WTC11 (cell line): ENCODE measurements around the gene MPDZ. TPM values are rescaled to one million over a fixed set of nuclear protein-coding genes. Genes with fewer than 3 reads are reported as not detected.

ENCODE experiments used
- ATAC-seq: fragments of 200-7000 bp; cut with Tn5 transposase; 2 replicates; pipeline ENCODE4 v1.10.0; 2021; ENCODE audit warnings: mild to moderate bottlenecking, moderate library complexity
- CTCF ChIA-PET: fragments of 300-600 bp; sonication (Branson Sonifier 250); formaldehyde crosslinking; loops from one replicate; lab custom pipeline; 2021; ENCODE audit warnings: antibody characterized with exemption; lab: Charles Lee
- POLR2A ChIA-PET: fragments of 350-600 bp; sonication (Branson Sonifier 250); formaldehyde crosslinking; loops from one replicate; lab custom pipeline; 2021; ENCODE audit warnings: antibody characterized with exemption; lab: Charles Lee
- DNase-seq: peaks from one replicate; pipeline ENCODE4 v3.0.0; 2021; ENCODE audit warnings: low spot score
- H3K27ac Mint-ChIP-seq: 2 replicates; pipeline ENCODE4 v1.8.0; 2021; ENCODE audit warnings: mixed read lengths
- H3K27me3 Mint-ChIP-seq: 2 replicates; pipeline ENCODE4 v1.8.0; 2021; ENCODE audit warnings: low read depth, mild to moderate bottlenecking, moderate library complexity, mixed read lengths
- H3K36me3 Mint-ChIP-seq: 2 replicates; pipeline ENCODE4 v1.8.0; 2021; ENCODE audit warnings: mixed read lengths
- H3K4me1 Mint-ChIP-seq: 2 replicates; pipeline ENCODE4 v1.8.0; 2022; ENCODE audit warnings: mixed read lengths
- H3K4me3 Mint-ChIP-seq: 2 replicates; pipeline ENCODE4 v1.8.0; 2021; ENCODE audit warnings: mild to moderate bottlenecking, moderate library complexity, mixed read lengths
- H3K9me3 Mint-ChIP-seq: 2 replicates; pipeline ENCODE4 v1.8.0; 2021; ENCODE audit warnings: mixed read lengths
- CBFB ChIP-seq: sonication (generic); formaldehyde crosslinking; IDR thresholded peaks from 2 replicates; pipeline ENCODE4 v1.8.1; 2022; ENCODE audit warnings: mild to moderate bottlenecking, low read depth, missing genetic modification reagents
- CREB1 ChIP-seq: sonication (generic); formaldehyde crosslinking; IDR thresholded peaks from 2 replicates; pipeline ENCODE4 v1.8.0; 2023; ENCODE audit warnings: mild to moderate bottlenecking, missing genetic modification reagents
- ELF4 ChIP-seq: sonication (generic); formaldehyde crosslinking; IDR thresholded peaks from 2 replicates; pipeline ENCODE4 v1.8.1; 2022; ENCODE audit warnings: low read depth, mild to moderate bottlenecking, moderate library complexity, missing genetic modification reagents
- ETV6 ChIP-seq: sonication (generic); formaldehyde crosslinking; IDR thresholded peaks from 2 replicates; pipeline ENCODE4 v1.8.1; 2022; ENCODE audit warnings: mild to moderate bottlenecking, missing genetic modification reagents
- GTF2I ChIP-seq: fragments of 250-450 bp; sonication (Bioruptor Pico); conservative IDR thresholded peaks from 2 replicates; pipeline ENCODE4 v1.4.0; 2021; ENCODE audit warnings: mild to moderate bottlenecking
- JUN ChIP-seq: sonication (generic); formaldehyde crosslinking; IDR thresholded peaks from 2 replicates; pipeline ENCODE4 v1.8.0; 2023; ENCODE audit warnings: mild to moderate bottlenecking, missing genetic modification reagents
- KAT7 ChIP-seq: sonication (generic); formaldehyde crosslinking; IDR thresholded peaks from 2 replicates; pipeline ENCODE4 v1.8.1; 2023; ENCODE audit warnings: missing genetic modification reagents, mild to moderate bottlenecking, borderline replicate concordance
- NFE2L1 ChIP-seq: sonication (generic); formaldehyde crosslinking; IDR thresholded peaks from 2 replicates; pipeline ENCODE4 v1.8.1; 2023; ENCODE audit warnings: missing genetic modification reagents
- OVOL2 ChIP-seq: fragments of 250-450 bp; sonication (Bioruptor Pico); IDR thresholded peaks from 2 replicates; pipeline ENCODE4 v1.9.0; 2021; ENCODE audit warnings: mild to moderate bottlenecking, borderline replicate concordance
- PRRX2 ChIP-seq: fragments of 250-450 bp; sonication (Bioruptor Pico); IDR thresholded peaks from 2 replicates; pipeline ENCODE4 v1.8.0; 2021; ENCODE audit warnings: mild to moderate bottlenecking
- RELA ChIP-seq: sonication (generic); formaldehyde crosslinking; IDR thresholded peaks from 2 replicates; pipeline ENCODE4 v1.8.1; 2022; ENCODE audit warnings: missing genetic modification reagents, mild to moderate bottlenecking, borderline replicate concordance
- SP1 ChIP-seq: sonication (generic); formaldehyde crosslinking; conservative IDR thresholded peaks from 2 replicates; pipeline ENCODE4 v1.8.1; 2022; ENCODE audit warnings: missing genetic modification reagents
- TEAD4 ChIP-seq: sonication (generic); formaldehyde crosslinking; IDR thresholded peaks from 2 replicates; pipeline ENCODE4 v1.8.0; 2022; ENCODE audit warnings: mild to moderate bottlenecking, missing genetic modification reagents
- ZNF121 ChIP-seq: sonication (generic); formaldehyde crosslinking; IDR thresholded peaks from 2 replicates; pipeline ENCODE4 v1.8.0; 2023; ENCODE audit warnings: missing genetic modification reagents
- ZNF263 ChIP-seq: sonication (generic); formaldehyde crosslinking; IDR thresholded peaks from 2 replicates; pipeline ENCODE4 v1.8.1; 2022; ENCODE audit warnings: low read depth, mild to moderate bottlenecking, moderate library complexity, missing genetic modification reagents
- ZNF396 ChIP-seq: fragments of 250-450 bp; sonication (Bioruptor Pico); IDR thresholded peaks from 2 replicates; pipeline ENCODE4 v1.8.0; 2021; ENCODE audit warnings: mild to moderate bottlenecking, moderate library complexity, borderline replicate concordance
- ZNF423 ChIP-seq: fragments of 250-450 bp; sonication (Bioruptor Pico); IDR thresholded peaks from 2 replicates; pipeline ENCODE4 v2.1.2; 2022; ENCODE audit warnings: mild to moderate bottlenecking, moderate library complexity
- total RNA-seq: library from RNA; stranded (reverse); gene quantifications from 3 replicates; pipeline ENCODE4 v1.2.3, GENCODE V29; 2021
- TF ChIP-seq, protein P1 (sequence below): fragments of 250-450 bp; sonication (Bioruptor Pico); IDR thresholded peaks from 2 replicates; pipeline ENCODE4 v1.9.0; 2021; ENCODE audit warnings: moderate library complexity, mild to moderate bottlenecking, inconsistent platforms, borderline replicate concordance
- TF ChIP-seq, protein P2 (sequence below): sonication (generic); formaldehyde crosslinking; IDR thresholded peaks from 2 replicates; pipeline ENCODE4 v1.8.0; 2022; ENCODE audit warnings: mild to moderate bottlenecking, missing genetic modification reagents
- TF ChIP-seq, protein P3 (sequence below): fragments of 250-450 bp; sonication (Bioruptor Pico); IDR thresholded peaks from 2 replicates; pipeline ENCODE4 v1.9.0; 2021; ENCODE audit warnings: mild to moderate bottlenecking
- TF ChIP-seq, protein P4 (sequence below): fragments of 250-450 bp; sonication (Bioruptor Pico); IDR thresholded peaks from 2 replicates; pipeline ENCODE4 v2.1.2; 2022; ENCODE audit warnings: mild to moderate bottlenecking, moderate library complexity
- TF ChIP-seq, protein P5 (sequence below): sonication (generic); formaldehyde crosslinking; IDR thresholded peaks from 2 replicates; pipeline ENCODE4 v1.8.1; 2023; ENCODE audit warnings: mild to moderate bottlenecking, missing genetic modification reagents, borderline replicate concordance
- TF ChIP-seq, protein P6 (sequence below): sonication (generic); formaldehyde crosslinking; IDR thresholded peaks from 2 replicates; pipeline ENCODE4 v1.8.0; 2022; ENCODE audit warnings: mild to moderate bottlenecking, missing genetic modification reagents

MPDZ gene
- total RNA-seq, 1 experiment from 2014 or later: 38.5 TPM

DNA sequence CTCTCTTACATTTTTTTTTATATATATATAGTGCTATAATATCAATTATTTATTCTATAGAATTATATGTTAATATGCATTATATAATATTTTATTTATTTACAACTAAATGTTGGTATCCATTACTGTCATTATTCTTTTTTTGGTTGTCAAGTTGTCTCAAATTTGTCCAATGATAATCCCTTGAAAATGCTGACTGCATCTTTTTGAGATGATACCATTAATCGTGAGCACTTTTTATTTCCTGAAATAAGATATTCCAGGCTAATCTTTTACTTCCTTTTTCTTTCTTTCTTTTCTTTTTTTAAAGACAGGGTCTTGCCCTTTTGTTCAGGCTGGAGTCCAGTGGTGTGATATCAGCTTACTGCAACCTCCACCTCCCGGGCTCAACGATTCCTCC is 12.7 kb upstream of the MPDZ start (continued):
- TF ChIP-seq, protein P1, sequence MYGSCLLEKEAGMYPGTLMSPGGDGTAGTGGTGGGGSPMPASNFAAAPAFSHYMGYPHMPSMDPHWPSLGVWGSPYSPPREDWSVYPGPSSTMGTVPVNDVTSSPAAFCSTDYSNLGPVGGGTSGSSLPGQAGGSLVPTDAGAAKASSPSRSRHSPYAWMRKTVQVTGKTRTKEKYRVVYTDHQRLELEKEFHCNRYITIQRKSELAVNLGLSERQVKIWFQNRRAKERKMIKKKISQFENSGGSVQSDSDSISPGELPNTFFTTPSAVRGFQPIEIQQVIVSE (CRISPR knock-in tag): no peak
- TF ChIP-seq ZNF263 (CRISPR knock-in tag) (no peak), CBFB (no peak), ZNF121 (no peak), ZNF396 (CRISPR knock-in tag) (no peak), OVOL2 (CRISPR knock-in tag) (no peak), ELF4 (CRISPR knock-in tag) (no peak), GTF2I (CRISPR knock-in tag) (no peak), CREB1 (CRISPR knock-in tag) (no peak), NFE2L1 (no peak)
- TF ChIP-seq, protein P2, sequence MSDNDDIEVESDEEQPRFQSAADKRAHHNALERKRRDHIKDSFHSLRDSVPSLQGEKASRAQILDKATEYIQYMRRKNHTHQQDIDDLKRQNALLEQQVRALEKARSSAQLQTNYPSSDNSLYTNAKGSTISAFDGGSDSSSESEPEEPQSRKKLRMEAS (CRISPR knock-in tag): no peak
- TF ChIP-seq, protein P3, sequence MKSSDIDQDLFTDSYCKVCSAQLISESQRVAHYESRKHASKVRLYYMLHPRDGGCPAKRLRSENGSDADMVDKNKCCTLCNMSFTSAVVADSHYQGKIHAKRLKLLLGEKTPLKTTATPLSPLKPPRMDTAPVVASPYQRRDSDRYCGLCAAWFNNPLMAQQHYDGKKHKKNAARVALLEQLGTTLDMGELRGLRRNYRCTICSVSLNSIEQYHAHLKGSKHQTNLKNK (CRISPR knock-in tag): no peak
- TF ChIP-seq, protein P4, sequence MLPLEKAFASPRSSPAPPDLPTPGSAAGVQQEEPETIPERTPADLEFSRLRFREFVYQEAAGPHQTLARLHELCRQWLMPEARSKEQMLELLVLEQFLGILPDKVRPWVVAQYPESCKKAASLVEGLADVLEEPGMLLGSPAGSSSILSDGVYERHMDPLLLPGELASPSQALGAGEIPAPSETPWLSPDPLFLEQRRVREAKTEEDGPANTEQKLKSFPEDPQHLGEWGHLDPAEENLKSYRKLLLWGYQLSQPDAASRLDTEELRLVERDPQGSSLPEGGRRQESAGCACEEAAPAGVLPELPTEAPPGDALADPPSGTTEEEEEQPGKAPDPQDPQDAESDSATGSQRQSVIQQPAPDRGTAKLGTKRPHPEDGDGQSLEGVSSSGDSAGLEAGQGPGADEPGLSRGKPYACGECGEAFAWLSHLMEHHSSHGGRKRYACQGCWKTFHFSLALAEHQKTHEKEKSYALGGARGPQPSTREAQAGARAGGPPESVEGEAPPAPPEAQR (CRISPR knock-in tag): no peak
- TF ChIP-seq, protein P5, sequence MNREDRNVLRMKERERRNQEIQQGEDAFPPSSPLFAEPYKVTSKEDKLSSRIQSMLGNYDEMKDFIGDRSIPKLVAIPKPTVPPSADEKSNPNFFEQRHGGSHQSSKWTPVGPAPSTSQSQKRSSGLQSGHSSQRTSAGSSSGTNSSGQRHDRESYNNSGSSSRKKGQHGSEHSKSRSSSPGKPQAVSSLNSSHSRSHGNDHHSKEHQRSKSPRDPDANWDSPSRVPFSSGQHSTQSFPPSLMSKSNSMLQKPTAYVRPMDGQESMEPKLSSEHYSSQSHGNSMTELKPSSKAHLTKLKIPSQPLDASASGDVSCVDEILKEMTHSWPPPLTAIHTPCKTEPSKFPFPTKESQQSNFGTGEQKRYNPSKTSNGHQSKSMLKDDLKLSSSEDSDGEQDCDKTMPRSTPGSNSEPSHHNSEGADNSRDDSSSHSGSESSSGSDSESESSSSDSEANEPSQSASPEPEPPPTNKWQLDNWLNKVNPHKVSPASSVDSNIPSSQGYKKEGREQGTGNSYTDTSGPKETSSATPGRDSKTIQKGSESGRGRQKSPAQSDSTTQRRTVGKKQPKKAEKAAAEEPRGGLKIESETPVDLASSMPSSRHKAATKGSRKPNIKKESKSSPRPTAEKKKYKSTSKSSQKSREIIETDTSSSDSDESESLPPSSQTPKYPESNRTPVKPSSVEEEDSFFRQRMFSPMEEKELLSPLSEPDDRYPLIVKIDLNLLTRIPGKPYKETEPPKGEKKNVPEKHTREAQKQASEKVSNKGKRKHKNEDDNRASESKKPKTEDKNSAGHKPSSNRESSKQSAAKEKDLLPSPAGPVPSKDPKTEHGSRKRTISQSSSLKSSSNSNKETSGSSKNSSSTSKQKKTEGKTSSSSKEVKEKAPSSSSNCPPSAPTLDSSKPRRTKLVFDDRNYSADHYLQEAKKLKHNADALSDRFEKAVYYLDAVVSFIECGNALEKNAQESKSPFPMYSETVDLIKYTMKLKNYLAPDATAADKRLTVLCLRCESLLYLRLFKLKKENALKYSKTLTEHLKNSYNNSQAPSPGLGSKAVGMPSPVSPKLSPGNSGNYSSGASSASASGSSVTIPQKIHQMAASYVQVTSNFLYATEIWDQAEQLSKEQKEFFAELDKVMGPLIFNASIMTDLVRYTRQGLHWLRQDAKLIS: no peak

DNA sequence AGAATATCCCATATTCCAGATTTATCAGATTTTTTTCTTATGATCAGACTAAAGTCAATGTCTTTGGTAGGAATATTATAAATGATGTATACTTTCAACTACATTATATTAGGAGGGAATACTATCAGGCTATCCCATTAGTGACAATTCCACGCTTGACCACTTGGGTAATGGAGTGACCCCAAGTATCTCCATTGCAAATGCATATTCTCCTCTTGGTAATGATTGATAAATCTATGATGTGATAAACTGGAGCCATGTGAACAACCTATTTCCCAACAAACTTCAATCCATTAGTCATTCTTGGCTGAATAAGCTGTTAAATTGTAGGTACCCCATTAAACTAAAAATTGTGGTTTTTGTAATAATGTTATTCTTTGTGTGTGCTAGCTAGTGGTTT is 12.2 kb upstream of the MPDZ start:
- TF ChIP-seq JUN (CRISPR knock-in tag) (no peak), TEAD4 (CRISPR knock-in tag) (no peak), ETV6 (CRISPR knock-in tag) (no peak), CBFB (no peak), ZNF121 (no peak), ZNF423 (no peak), PRRX2 (CRISPR knock-in tag) (no peak), SP1 (CRISPR knock-in tag) (no peak), KAT7 (no peak), RELA (CRISPR knock-in tag) (no peak)
- TF ChIP-seq, protein P6, sequence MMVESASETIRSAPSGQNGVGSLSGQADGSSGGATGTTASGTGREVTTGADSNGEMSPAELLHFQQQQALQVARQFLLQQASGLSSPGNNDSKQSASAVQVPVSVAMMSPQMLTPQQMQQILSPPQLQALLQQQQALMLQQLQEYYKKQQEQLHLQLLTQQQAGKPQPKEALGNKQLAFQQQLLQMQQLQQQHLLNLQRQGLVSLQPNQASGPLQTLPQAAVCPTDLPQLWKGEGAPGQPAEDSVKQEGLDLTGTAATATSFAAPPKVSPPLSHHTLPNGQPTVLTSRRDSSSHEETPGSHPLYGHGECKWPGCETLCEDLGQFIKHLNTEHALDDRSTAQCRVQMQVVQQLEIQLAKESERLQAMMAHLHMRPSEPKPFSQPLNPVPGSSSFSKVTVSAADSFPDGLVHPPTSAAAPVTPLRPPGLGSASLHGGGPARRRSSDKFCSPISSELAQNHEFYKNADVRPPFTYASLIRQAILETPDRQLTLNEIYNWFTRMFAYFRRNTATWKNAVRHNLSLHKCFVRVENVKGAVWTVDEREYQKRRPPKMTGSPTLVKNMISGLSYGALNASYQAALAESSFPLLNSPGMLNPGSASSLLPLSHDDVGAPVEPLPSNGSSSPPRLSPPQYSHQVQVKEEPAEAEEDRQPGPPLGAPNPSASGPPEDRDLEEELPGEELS: no peak
- CTCF ChIA-PET: interaction anchor here (0.6 kb wide), 2 partner anchors 16 to 1162 kb away, joined by 3 read pairs; no protein-coding TSS in a partner anchor
- H3K4me1 Mint-ChIP-seq: no peaks in the 10 kb centered on the region
- peaks cover 7% of the 10 kb centered on the region for H3K36me3 Mint-ChIP-seq
- no peaks in the 10 kb centered on the region for H3K27me3 Mint-ChIP-seq
- no peak overlapping the region for H3K27ac Mint-ChIP-seq
- POLR2A ChIA-PET: interaction anchor here (0.5 kb wide), 1 partner anchor 18 kb away, joined by 3 read pairs; no protein-coding TSS in a partner anchor
- H3K9me3 Mint-ChIP-seq: peaks cover 10% of the 10 kb centered on the region
- H3K4me3 Mint-ChIP-seq: no peak overlapping the region
- ATAC-seq (peak; percentile 56), DNase-seq (no peak)
